Measurements from ENCODE around the gene MMD. TPM values are rescaled to one million over a fixed set of nuclear protein-coding genes. Genes with fewer than 3 reads are reported as not detected.

MMD gene
- total RNA-seq (26.4 and 29.4 TPM in 2 replicates), polyA plus RNA-seq (19.2 and 48.7 TPM in 2 replicates), polyA minus RNA-seq (16.4 and 48.7 TPM in 2 replicates)
- total RNA-seq (2013) = 45.5 TPM

- DNase-seq (no peak), ATAC-seq (ENCODE audit: low read depth) (no peak)
Observed at GRCh38 chr17:55421179-55421934, at the start of gene MMD. Gene MMD, minus strand, starts transcription at chr17:55421835. Its CDS starts 140 bp downstream, at chr17:55421695.

More at GRCh38 chr17:55421179-55421934, at the start of gene MMD:
- Mint-ChIP-seq H3K4me3 (peak within 1 kb of the TSS; percentile 93), H3K9me3 (ENCODE audit: insufficient read depth) (no peaks in the 10 kb centered on the region), H3K27ac (peak within 1 kb of the TSS; percentile 96), H3K27me3 (no peaks in the 10 kb centered on the region), H3K4me1 (peaks cover 66% of the 10 kb centered on the region)
- peak within 1 kb of the TSS; percentile 99 for H3K4me2 ChIP-seq (replicated peaks; ENCODE audit: low read depth, low read length, poor library complexity, severe bottlenecking)
- H3K9me3 ChIP-seq (ENCODE audit: control extremely low read depth in 1 of 3, control insufficient read depth in 2 of 3, insufficient read depth in 1 of 3, low read length in 2 of 3) = no peaks in the 10 kb centered on the region
- WGBS (ENCODE audit: insufficient coverage) = under 1% methylated on average over 62 of the region's 62 CpGs
- peak within 1 kb of the TSS; percentile 71 for H2AFZ ChIP-seq (ENCODE audit: insufficient read depth, low read depth, low read length, poor library complexity, severe bottlenecking)
- ChIA-PET CTCF (interaction anchor here (0.6 to 3.7 kb wide), 5 partner anchors 10 to 105 kb away, joined by 3 to 16 read pairs (median 3); no protein-coding TSS in a partner anchor), POLR2A (interaction anchor here (1.8 to 1.9 kb wide), 2 partner anchors 13 to 16 kb away, joined by 8 to 11 read pairs; no protein-coding TSS in a partner anchor)
- H3K27ac ChIP-seq (ENCODE audit: low read length in 2 of 2) = peak within 1 kb of the TSS; percentile 93 to 95
- TF ChIP-seq, protein P1, sequence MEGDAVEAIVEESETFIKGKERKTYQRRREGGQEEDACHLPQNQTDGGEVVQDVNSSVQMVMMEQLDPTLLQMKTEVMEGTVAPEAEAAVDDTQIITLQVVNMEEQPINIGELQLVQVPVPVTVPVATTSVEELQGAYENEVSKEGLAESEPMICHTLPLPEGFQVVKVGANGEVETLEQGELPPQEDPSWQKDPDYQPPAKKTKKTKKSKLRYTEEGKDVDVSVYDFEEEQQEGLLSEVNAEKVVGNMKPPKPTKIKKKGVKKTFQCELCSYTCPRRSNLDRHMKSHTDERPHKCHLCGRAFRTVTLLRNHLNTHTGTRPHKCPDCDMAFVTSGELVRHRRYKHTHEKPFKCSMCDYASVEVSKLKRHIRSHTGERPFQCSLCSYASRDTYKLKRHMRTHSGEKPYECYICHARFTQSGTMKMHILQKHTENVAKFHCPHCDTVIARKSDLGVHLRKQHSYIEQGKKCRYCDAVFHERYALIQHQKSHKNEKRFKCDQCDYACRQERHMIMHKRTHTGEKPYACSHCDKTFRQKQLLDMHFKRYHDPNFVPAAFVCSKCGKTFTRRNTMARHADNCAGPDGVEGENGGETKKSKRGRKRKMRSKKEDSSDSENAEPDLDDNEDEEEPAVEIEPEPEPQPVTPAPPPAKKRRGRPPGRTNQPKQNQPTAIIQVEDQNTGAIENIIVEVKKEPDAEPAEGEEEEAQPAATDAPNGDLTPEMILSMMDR (IDR thresholded peaks at IDR 0.05) = no peak
- no peak for TF ChIP-seq EZH2 (IDR thresholded peaks at IDR 0.05; ENCODE audit: borderline replicate concordance, insufficient read depth, low read depth, low read length, poor library complexity, severe bottlenecking)
- peak within 1 kb of the TSS; percentile 98 for H3K9ac ChIP-seq (ENCODE audit: low read length)
- H3K36me3 ChIP-seq (replicated peaks in 1 of 2; ENCODE audit: control extremely low read depth in 1 of 2, control insufficient read depth in 1 of 2, extremely low read depth in 1 of 2, insufficient read depth in 2 of 2, low read length in 1 of 2) = no peaks in the 10 kb centered on the region
- intact Hi-C loops (cut with micrococcal nuclease) = loop anchor here (2.0 to 5.0 kb wide), 3 partner anchors 91 to 329 kb away; partner anchors contain the start of genes HLF, PCTP and SMIM36
- H4K20me1 ChIP-seq (ENCODE audit: control insufficient read depth, insufficient read depth, low read length, poor library complexity, severe bottlenecking) = no peaks in the 10 kb centered on the region
- H3K4me3 ChIP-seq (ENCODE audit: control extremely low read depth in 1 of 5, extremely low read depth in 1 of 5, insufficient read depth in 1 of 5, low read depth in 2 of 5, low read length in 4 of 5) = peak within 1 kb of the TSS; percentile 68 to 97 (median 93)
- no peaks in the 10 kb centered on the region for H3K27me3 ChIP-seq (replicated peaks in 1 of 4; ENCODE audit: control extremely low read depth in 1 of 4, control insufficient read depth in 3 of 4, insufficient read depth in 4 of 4, low read length in 3 of 4)
- H3K79me2 ChIP-seq (ENCODE audit: control insufficient read depth, insufficient read depth, low read length) = peaks cover 37% of the 10 kb centered on the region
- H3K4me1 ChIP-seq (ENCODE audit: control insufficient read depth in 2 of 2, insufficient read depth in 2 of 2, low read length in 2 of 2) = peaks cover 47 to 59% of the 10 kb centered on the region in 2 donors

All from B cell (primary cell).